SU-DHL-6 (cell line): ENCODE data around the gene CBFA2T2.

Experiments used
- H2AFZ ChIP-seq: fragments of 200-600 bp; sonication (generic); 2 replicates; pipeline ENCODE4 v1.6.1; 2014; ENCODE audit warnings: low read depth, mild to moderate bottlenecking, moderate library complexity, mixed read lengths, antibody characterized with exemption, low read length; ENCODE audit not compliant: severe bottlenecking
- H3F3A ChIP-seq: fragments of 200-600 bp; shearing (Covaris generic); 2 replicates; pipeline ENCODE4 v1.6.0; 2016; ENCODE audit warnings: antibody characterized with exemption, mild to moderate bottlenecking; ENCODE audit not compliant: insufficient read depth
- H3K27ac ChIP-seq: fragments of 200-600 bp; sonication (generic); 2 replicates; pipeline ENCODE4 v1.5.1; 2016; ENCODE audit warnings: low read depth, mild to moderate bottlenecking, low read length, moderate library complexity, mixed read lengths
- H3K27me3 ChIP-seq: fragments of 200-600 bp; sonication (generic), shearing (Covaris generic); 2 replicates; pipeline ENCODE4 v1.6.0; 2014; ENCODE audit warnings: mild to moderate bottlenecking, low read length
- H3K36me3 ChIP-seq: fragments of 200-600 bp; sonication (generic); 2 replicates; pipeline ENCODE4 v1.6.1; 2014; ENCODE audit warnings: mild to moderate bottlenecking, low read length, mixed read lengths
- H3K4me2 ChIP-seq: fragments of 300-600, 200-600 bp; shearing (Covaris generic), sonication (generic); 2 replicates; pipeline ENCODE4 v1.6.0; 2014; ENCODE audit warnings: low read length, low read depth, mild to moderate bottlenecking; ENCODE audit not compliant: poor library complexity, severe bottlenecking
- H3K4me3 ChIP-seq: fragments of 200-600 bp; sonication (generic); 2 replicates; pipeline ENCODE4 v1.5.1; 2014; ENCODE audit warnings: antibody characterized with exemption, low read length, mild to moderate bottlenecking, mixed read lengths; ENCODE audit not compliant: insufficient read depth, poor library complexity, severe bottlenecking
- H3K79me2 ChIP-seq: fragments of 200-600 bp; sonication (generic); 2 replicates; pipeline ENCODE4 v1.6.1; 2014; ENCODE audit warnings: mild to moderate bottlenecking, low read length, moderate library complexity; ENCODE audit not compliant: insufficient read depth
- H3K9ac ChIP-seq: fragments of 200-600 bp; sonication (generic); 2 replicates; pipeline ENCODE4 v1.7.0; 2014; ENCODE audit warnings: mild to moderate bottlenecking, low read length
- H3K9me2 ChIP-seq: fragments of 200-600 bp; sonication (generic); replicated peaks from 2 replicates; pipeline ENCODE4 v1.6.1; 2014; ENCODE audit warnings: low read length; ENCODE audit not compliant: insufficient read depth
- H3K9me3 ChIP-seq: fragments of 200-600 bp; sonication (generic); 2 replicates; pipeline ENCODE4 v1.6.1; 2014; ENCODE audit warnings: low read length, mixed read lengths; ENCODE audit not compliant: insufficient read depth
- H4K20me1 ChIP-seq: fragments of 200-600 bp; sonication (generic); 2 replicates; pipeline ENCODE4 v1.6.1; 2014; ENCODE audit warnings: low read depth, mild to moderate bottlenecking, antibody characterized with exemption, low read length, moderate library complexity, mixed read lengths
- CTCF ChIP-seq: fragments of 200-600 bp; sonication (generic); IDR thresholded peaks from one replicate; pipeline ENCODE4 v1.5.1; 2017; ENCODE audit warnings: antibody characterized with exemption, mild to moderate bottlenecking, low read length, moderate library complexity; ENCODE audit not compliant: insufficient read depth, poor library complexity, severe bottlenecking
- EZH2phosphoT487 ChIP-seq: fragments of 200-600 bp; sonication (generic), shearing (Covaris generic); conservative IDR thresholded peaks from 2 replicates; pipeline ENCODE4 v1.6.1; 2018; ENCODE audit warnings: mild to moderate bottlenecking, antibody characterized with exemption, low read length, moderate library complexity, mixed read lengths

CBFA2T2 gene

GRCh38 chr20:33687993-33688937 is 198.4 kb downstream of the CBFA2T2 start:
- Histone ChIP-seq H3K9me2 (no peaks in the 10 kb centered on the region), H3K4me3 (no peak overlapping the region), H3K79me2 (peaks cover 19% of the 10 kb centered on the region), H3K4me2 (no peak overlapping the region), H2AFZ (no peak overlapping the region), H3F3A (peaks cover 29% of the 10 kb centered on the region; the same call in 1 of the 2 replicates), H3K27me3 (no peaks in the 10 kb centered on the region), H3K27ac (no peak overlapping the region), H3K36me3 (no peaks in the 10 kb centered on the region), H3K9ac (no peak overlapping the region), H4K20me1 (no peaks in the 10 kb centered on the region), H3K9me3 (no peaks in the 10 kb centered on the region)
- TF ChIP-seq EZH2phosphoT487 (no peak), CTCF (no peak)

- H2AFZ ChIP-seq = no peak overlapping the region
- H3K79me2 ChIP-seq = peaks cover 12% of the 10 kb centered on the region
- H3K9me3 ChIP-seq = no peaks in the 10 kb centered on the region
- no peak overlapping the region for H3K4me2 ChIP-seq
- no peaks in the 10 kb centered on the region for H4K20me1 ChIP-seq
- TF ChIP-seq CTCF (no peak), EZH2phosphoT487 (no peak)
- H3K36me3 ChIP-seq = no peaks in the 10 kb centered on the region
- H3K9me2 ChIP-seq = no peaks in the 10 kb centered on the region
- peaks cover 22% of the 10 kb centered on the region; the same call in 1 of the 2 replicates for H3F3A ChIP-seq
- H3K9ac ChIP-seq = no peak overlapping the region
- no peak overlapping the region for H3K27ac ChIP-seq
- H3K4me3 ChIP-seq = no peak overlapping the region
- H3K27me3 ChIP-seq = no peaks in the 10 kb centered on the region
Observed at GRCh38 chr20:33688938-33689424, 199.1 kb downstream of the CBFA2T2 start.

- Histone ChIP-seq H3K9me2 (no peaks in the 10 kb centered on the region), H3F3A (peaks cover 17% of the 10 kb centered on the region; the same call in 1 of the 2 replicates), H3K79me2 (peaks cover 7% of the 10 kb centered on the region), H3K9ac (no peak overlapping the region), H4K20me1 (no peaks in the 10 kb centered on the region), H3K27me3 (no peaks in the 10 kb centered on the region), H2AFZ (no peak overlapping the region), H3K27ac (no peak overlapping the region), H3K4me3 (no peak overlapping the region), H3K9me3 (no peaks in the 10 kb centered on the region), H3K4me2 (no peak overlapping the region), H3K36me3 (no peaks in the 10 kb centered on the region)
- TF ChIP-seq CTCF (no peak), EZH2phosphoT487 (no peak)
Observed at GRCh38 chr20:33689493-33689892, 199.6 kb downstream of the CBFA2T2 start.
